Activated naive CD8-positive, alpha-beta T cell treated with anti-CD3 and anti-CD28 coated beads, Interleukin-2, amount 50 U/mL, for 24 hours (primary cell): ENCODE data around the gene TSPAN5.

Experiments
- ATAC-seq: fragments of 150-1000 bp; cut with Tn5 transposase; one replicate; pipeline ENCODE4 v1.10.0; 2021
- DNase-seq: peaks from one replicate; pipeline ENCODE4 v3.0.0; 2021
- H3K27ac Mint-ChIP-seq: one replicate; pipeline ENCODE4 v1.8.0; 2021; ENCODE audit warnings: mild to moderate bottlenecking, mixed read lengths
- H3K27me3 Mint-ChIP-seq: one replicate; pipeline ENCODE4 v1.8.0; 2021; ENCODE audit warnings: mixed read lengths
- H3K36me3 Mint-ChIP-seq: one replicate; pipeline ENCODE4 v1.8.0; 2021; ENCODE audit warnings: low read depth, mixed read lengths
- H3K4me1 Mint-ChIP-seq: one replicate; pipeline ENCODE4 v1.8.0; 2021; ENCODE audit warnings: mixed read lengths
- H3K4me3 Mint-ChIP-seq: one replicate; pipeline ENCODE4 v1.8.0; 2021; ENCODE audit warnings: mild to moderate bottlenecking, moderate library complexity, mixed read lengths
- H3K9me3 Mint-ChIP-seq: one replicate; pipeline ENCODE4 v1.8.0; 2021; ENCODE audit warnings: mixed read lengths

Gene TSPAN5

DNA sequence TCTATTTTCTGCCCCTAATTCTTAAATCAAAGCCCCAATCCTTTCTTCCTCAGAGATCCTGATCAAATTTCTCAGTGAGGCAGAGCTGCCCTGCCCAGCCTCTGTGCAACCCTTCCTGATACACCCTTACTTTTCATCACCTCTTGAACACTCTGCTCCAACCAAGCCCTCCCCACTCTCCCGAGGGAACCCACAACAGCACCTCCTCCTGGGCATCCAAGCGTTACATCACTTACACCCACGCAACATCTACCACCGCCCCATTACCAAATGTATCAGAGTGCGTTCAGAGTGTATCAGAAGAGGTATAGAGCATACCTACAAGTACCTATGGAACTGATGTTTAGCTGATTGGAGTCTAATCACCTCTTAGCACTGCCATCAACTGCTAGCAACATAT lies 210.8 kb downstream of the TSPAN5 start:
- Mint-ChIP-seq H3K4me3 (peak overlapping the region; percentile 35), H3K4me1 (peaks cover 40% of the 10 kb centered on the region), H3K27ac (peak overlapping the region; percentile 96), H3K27me3 (no peaks in the 10 kb centered on the region), H3K9me3 (peaks cover 3% of the 10 kb centered on the region), H3K36me3 (peaks cover 13% of the 10 kb centered on the region)
- ATAC-seq (no peak), DNase-seq (peak; percentile 19)

GRCh38 chr4:98446499-98447375 lies 211.7 kb downstream of the TSPAN5 start:
- peak overlapping the region; percentile 96 for H3K27ac Mint-ChIP-seq
- no peaks in the 10 kb centered on the region for H3K9me3 Mint-ChIP-seq
- H3K36me3 Mint-ChIP-seq = peaks cover 20% of the 10 kb centered on the region
- peak; percentile 95 for ATAC-seq
- peak overlapping the region; percentile 73 for H3K4me3 Mint-ChIP-seq
- peaks cover 40% of the 10 kb centered on the region for H3K4me1 Mint-ChIP-seq
- H3K27me3 Mint-ChIP-seq = no peaks in the 10 kb centered on the region
- peak; percentile 57 for DNase-seq

GRCh38 chr4:98444371-98444770 lies 214.0 kb downstream of the TSPAN5 start:
- no peak overlapping the region for H3K27ac Mint-ChIP-seq
- H3K9me3 Mint-ChIP-seq = no peaks in the 10 kb centered on the region

GRCh38 chr4:98434816-98435215 lies 223.6 kb downstream of the TSPAN5 start:
- Mint-ChIP-seq H3K4me1 (no peaks in the 10 kb centered on the region), H3K36me3 (peaks cover 39% of the 10 kb centered on the region), H3K9me3 (no peaks in the 10 kb centered on the region), H3K27ac (no peak overlapping the region), H3K27me3 (no peaks in the 10 kb centered on the region), H3K4me3 (no peak overlapping the region)
- DNase-seq (no peak), ATAC-seq (no peak)

More at GRCh38 chr4:98444371-98444770, 214.0 kb downstream of the TSPAN5 start:
- DNase-seq (no peak), ATAC-seq (no peak)
- Mint-ChIP-seq H3K27me3 (no peaks in the 10 kb centered on the region), H3K4me3 (no peak overlapping the region), H3K4me1 (peaks cover 39% of the 10 kb centered on the region), H3K36me3 (peaks cover 29% of the 10 kb centered on the region)

DNA sequence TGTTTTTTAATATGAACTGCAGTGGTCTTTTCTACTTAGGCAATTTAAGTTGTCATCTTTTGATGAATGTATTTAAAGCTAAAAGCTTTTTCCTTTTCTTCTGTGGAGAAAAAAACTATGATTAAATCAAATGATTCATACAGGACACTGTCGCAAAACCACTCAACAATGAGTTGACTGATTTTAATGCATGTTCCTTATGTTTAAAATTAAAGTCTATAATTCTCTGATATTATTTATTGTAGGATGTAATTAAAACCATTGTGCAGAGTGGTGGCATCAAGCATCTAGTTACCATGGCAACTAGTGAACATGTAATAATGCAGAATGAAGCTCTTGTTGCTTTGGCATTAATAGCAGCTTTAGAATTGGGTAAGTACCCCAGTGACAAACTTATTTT lies 224.7 kb downstream of the TSPAN5 start:
- Mint-ChIP-seq H3K36me3 (peaks cover 33% of the 10 kb centered on the region), H3K27me3 (no peaks in the 10 kb centered on the region), H3K9me3 (no peaks in the 10 kb centered on the region), H3K27ac (no peak overlapping the region), H3K4me1 (no peaks in the 10 kb centered on the region), H3K4me3 (no peak overlapping the region)
- DNase-seq (no peak), ATAC-seq (no peak)

GRCh38 chr4:98430708-98431403 lies 227.6 kb downstream of the TSPAN5 start:
- Mint-ChIP-seq H3K36me3 (peaks cover 24% of the 10 kb centered on the region), H3K4me1 (peaks cover 6% of the 10 kb centered on the region), H3K27me3 (no peaks in the 10 kb centered on the region), H3K4me3 (no peak overlapping the region), H3K9me3 (peaks cover 13% of the 10 kb centered on the region), H3K27ac (no peak overlapping the region)
- ATAC-seq (no peak), DNase-seq (no peak)

- H3K27me3 Mint-ChIP-seq = no peaks in the 10 kb centered on the region
- H3K4me3 Mint-ChIP-seq = no peak overlapping the region
- DNase-seq (no peak), ATAC-seq (no peak)
- H3K36me3 Mint-ChIP-seq = peaks cover 50% of the 10 kb centered on the region
- peaks cover 19% of the 10 kb centered on the region for H3K9me3 Mint-ChIP-seq
- H3K27ac Mint-ChIP-seq = no peak overlapping the region
- H3K4me1 Mint-ChIP-seq = peaks cover 17% of the 10 kb centered on the region
These were observed 235.4 kb downstream of the TSPAN5 start for GRCh38 chr4:98423009-98423408.

DNA sequence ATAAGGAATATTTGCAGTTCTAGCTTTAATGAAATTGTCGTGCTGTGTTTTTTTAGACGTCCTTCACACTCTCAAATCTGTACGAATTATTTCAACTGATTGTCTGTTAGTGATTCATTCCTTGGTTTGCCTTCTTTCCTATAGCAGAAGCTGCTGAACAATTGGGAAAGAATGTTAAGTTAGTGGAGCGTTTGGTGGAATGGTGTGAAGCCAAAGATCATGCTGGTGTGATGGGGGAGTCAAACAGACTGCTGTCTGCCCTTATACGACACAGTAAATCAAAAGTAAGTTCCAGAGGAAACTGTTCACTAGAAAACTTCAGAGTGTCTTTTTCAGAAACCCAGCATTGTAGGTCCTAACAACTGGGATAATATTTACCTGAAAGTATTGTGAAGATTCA lies 237.3 kb downstream of the TSPAN5 start:
- H3K36me3 Mint-ChIP-seq = peaks cover 48% of the 10 kb centered on the region
- no peak overlapping the region for H3K27ac Mint-ChIP-seq
- peaks cover 13% of the 10 kb centered on the region for H3K4me1 Mint-ChIP-seq
- H3K4me3 Mint-ChIP-seq = no peak overlapping the region
- DNase-seq = no peak
- peaks cover 8% of the 10 kb centered on the region for H3K9me3 Mint-ChIP-seq
- no peak for ATAC-seq
- no peaks in the 10 kb centered on the region for H3K27me3 Mint-ChIP-seq
